ENCODE results near the gene ABLIM2. TPM values are rescaled to one million over a fixed set of nuclear protein-coding genes. Genes with fewer than 3 reads are reported as not detected.
A peak's percentile ranks its signal among the peaks of the same experiment; 100 is the strongest.

The ABLIM2 gene
- total and polyA plus RNA-seq, 2 of the 13 experiments (the other 11 are each of a cell fraction or from before 2014, with no cell fraction given), result 0.20 to 0.37 TPM

DNA sequence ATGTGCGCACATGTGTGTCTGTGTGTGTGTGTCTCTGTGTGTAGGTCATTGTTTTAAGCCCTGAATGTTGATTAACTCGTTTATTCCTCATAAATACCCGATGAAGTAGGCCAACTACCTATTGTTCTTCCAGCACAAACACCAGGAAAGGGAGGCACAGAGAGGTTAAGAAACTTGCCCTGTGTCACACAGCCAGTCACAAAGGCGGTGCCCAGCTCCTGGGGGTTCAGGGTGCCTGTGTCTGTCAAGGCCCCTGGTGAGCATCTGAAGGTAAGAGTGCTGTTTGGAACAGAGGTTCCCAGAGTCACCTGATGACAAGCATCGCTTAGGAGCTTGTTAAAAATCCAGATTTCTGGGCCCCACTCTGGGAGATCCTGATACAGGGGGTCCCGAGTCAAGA is 22.5 kb upstream of the ABLIM2 start:
- intact Hi-C loops (cut with micrococcal nuclease; ENCODE audit: unreplicated experiment), result no loop called here
- no TSS peak for BruUV-seq (replicated peaks)
- FAIRE-seq, result no peak

GRCh38 chr4:8180310-8181093 is 21.9 kb upstream of the ABLIM2 start:
- BruUV-seq (replicated peaks), result no TSS peak
- intact Hi-C loops (cut with micrococcal nuclease; ENCODE audit: unreplicated experiment), result no loop called here
- FAIRE-seq (no peak), DNase-seq (ENCODE audit: low spot score) (no peak), ATAC-seq (no peak)
- Histone ChIP-seq H4K20me1 (ENCODE audit: insufficient read depth, low read length) (no peaks in the 10 kb centered on the region), H3K9me3 (ENCODE audit: low read length) (no peaks in the 10 kb centered on the region), H3K36me3 (replicated peaks in 1 of 2; ENCODE audit: control insufficient read depth in 1 of 2, insufficient read depth in 2 of 2, low read length in 2 of 2) (no peaks in the 10 kb centered on the region), H3K4me1 (ENCODE audit: insufficient read depth, low read length) (peaks cover 41% of the 10 kb centered on the region), H3K79me2 (ENCODE audit: insufficient read depth, low read length) (no peaks in the 10 kb centered on the region), H3K4me3 (replicated peaks in 1 of 3; ENCODE audit: insufficient read depth in 1 of 3, low read depth in 2 of 3, low read length in 3 of 3) (no peak overlapping the region), H3K27ac (ENCODE audit: extremely low read length, insufficient read depth, low read length) (no peak overlapping the region), H2AFZ (ENCODE audit: low read length) (no peak overlapping the region), H3K4me2 (ENCODE audit: low read depth, low read length) (no peak overlapping the region), H3K27me3 (ENCODE audit: control insufficient read depth in 1 of 2, insufficient read depth in 2 of 2, low read length in 2 of 2) (peaks cover 5 to 21% of the 10 kb centered on the region in 2 experiments; a peak in 3 of 5 replicates), H3K9ac (ENCODE audit: insufficient read depth, low read depth, low read length) (no peak overlapping the region)
- in situ Hi-C loops (cut with HindIII; ENCODE audit: extremely low pct_ligation_motif_present, low pct_unique_long_range_greater_than_20kb), result no loop called here
- TF ChIP-seq, protein P1, sequence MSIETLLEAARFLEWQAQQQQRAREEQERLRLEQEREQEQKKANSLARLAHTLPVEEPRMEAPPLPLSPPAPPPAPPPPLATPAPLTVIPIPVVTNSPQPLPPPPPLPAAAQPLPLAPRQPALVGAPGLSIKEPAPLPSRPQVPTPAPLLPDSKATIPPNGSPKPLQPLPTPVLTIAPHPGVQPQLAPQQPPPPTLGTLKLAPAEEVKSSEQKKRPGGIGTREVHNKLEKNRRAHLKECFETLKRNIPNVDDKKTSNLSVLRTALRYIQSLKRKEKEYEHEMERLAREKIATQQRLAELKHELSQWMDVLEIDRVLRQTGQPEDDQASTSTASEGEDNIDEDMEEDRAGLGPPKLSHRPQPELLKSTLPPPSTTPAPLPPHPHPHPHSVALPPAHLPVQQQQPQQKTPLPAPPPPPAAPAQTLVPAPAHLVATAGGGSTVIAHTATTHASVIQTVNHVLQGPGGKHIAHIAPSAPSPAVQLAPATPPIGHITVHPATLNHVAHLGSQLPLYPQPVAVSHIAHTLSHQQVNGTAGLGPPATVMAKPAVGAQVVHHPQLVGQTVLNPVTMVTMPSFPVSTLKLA (IDR thresholded peaks at IDR 0.05), result peak; percentile 97
- no peak for TF ChIP-seq ZSCAN22 (CRISPR knock-in tag; IDR thresholded peaks at IDR 0.05)
- POLR2A ChIA-PET, result interaction anchor here (1.2 kb wide), 1 partner anchor 18 kb away, joined by 4 read pairs; the partner anchor contains the start of gene SH3TC1
- 41% methylated on average over 7 of the region's 8 CpGs for WGBS (ENCODE audit: low lambda C conversion rate)
- CTCF ChIA-PET (ENCODE audit: low intra/inter-chr PET ratio, low total read pairs), result no interaction called here

More for the DNA sequence above, 22.5 kb upstream of the ABLIM2 start:
- in situ Hi-C loops (cut with HindIII; ENCODE audit: extremely low pct_ligation_motif_present, low pct_unique_long_range_greater_than_20kb), result no loop called here
- TF ChIP-seq, protein P2, sequence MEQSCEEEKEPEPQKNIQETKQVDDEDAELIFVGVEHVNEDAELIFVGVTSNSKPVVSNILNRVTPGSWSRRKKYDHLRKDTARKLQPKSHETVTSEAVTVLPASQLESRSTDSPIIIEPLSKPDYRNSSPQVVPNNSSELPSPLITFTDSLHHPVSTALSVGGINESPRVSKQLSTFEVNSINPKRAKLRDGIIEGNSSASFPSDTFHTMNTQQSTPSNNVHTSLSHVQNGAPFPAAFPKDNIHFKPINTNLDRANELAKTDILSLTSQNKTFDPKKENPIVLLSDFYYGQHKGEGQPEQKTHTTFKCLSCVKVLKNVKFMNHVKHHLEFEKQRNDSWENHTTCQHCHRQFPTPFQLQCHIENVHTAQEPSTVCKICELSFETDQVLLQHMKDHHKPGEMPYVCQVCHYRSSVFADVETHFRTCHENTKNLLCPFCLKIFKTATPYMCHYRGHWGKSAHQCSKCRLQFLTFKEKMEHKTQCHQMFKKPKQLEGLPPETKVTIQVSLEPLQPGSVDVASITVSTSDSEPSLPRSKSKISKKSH (CRISPR knock-in tag; IDR thresholded peaks at IDR 0.05; ENCODE audit: borderline replicate concordance), result no peak
- TF ChIP-seq ZNF768 (CRISPR knock-in tag; IDR thresholded peaks at IDR 0.05), result peak; percentile 92
- no peak overlapping the region for H3K4me3 ChIP-seq (replicated peaks in 1 of 3; ENCODE audit: insufficient read depth in 1 of 3, low read depth in 2 of 3, low read length in 3 of 3)
- 57% methylated on average over 4 of the region's 6 CpGs for WGBS (ENCODE audit: low lambda C conversion rate)
- ATAC-seq (no peak), DNase-seq (ENCODE audit: low spot score) (no peak)
- H3K79me2 ChIP-seq (ENCODE audit: insufficient read depth, low read length), result no peaks in the 10 kb centered on the region
- H3K9ac ChIP-seq (ENCODE audit: insufficient read depth, low read depth, low read length), result no peak overlapping the region
- H3K4me2 ChIP-seq (ENCODE audit: low read depth, low read length), result no peak overlapping the region
- H3K27me3 ChIP-seq (ENCODE audit: control insufficient read depth in 1 of 2, insufficient read depth in 2 of 2, low read length in 2 of 2), result peaks cover 4 to 27% of the 10 kb centered on the region in 2 experiments; a peak in 3 of 5 replicates
- CTCF ChIA-PET (ENCODE audit: low intra/inter-chr PET ratio, low total read pairs), result no interaction called here
- no peaks in the 10 kb centered on the region for H3K9me3 ChIP-seq (ENCODE audit: low read length)
- peaks cover 41% of the 10 kb centered on the region for H3K4me1 ChIP-seq (ENCODE audit: insufficient read depth, low read length)
- no peak overlapping the region for H2AFZ ChIP-seq (ENCODE audit: low read length)
- H4K20me1 ChIP-seq (ENCODE audit: insufficient read depth, low read length), result no peaks in the 10 kb centered on the region
- no peaks in the 10 kb centered on the region for H3K36me3 ChIP-seq (replicated peaks in 1 of 2; ENCODE audit: control insufficient read depth in 1 of 2, insufficient read depth in 2 of 2, low read length in 2 of 2)
- H3K27ac ChIP-seq (ENCODE audit: extremely low read length, insufficient read depth, low read length), result no peak overlapping the region
- POLR2A ChIA-PET, result interaction anchor here (1.0 kb wide), 1 partner anchor 17 kb away, joined by 3 read pairs; the partner anchor contains the start of gene SH3TC1

All from HepG2 (cell line).